M059J (cell line): Measurements from ENCODE around the gene AQP3. TPM values are rescaled to one million over a fixed set of nuclear protein-coding genes. Genes with fewer than 3 reads are reported as not detected.
A peak's percentile ranks its signal among the peaks of the same experiment; 100 is the strongest.
"Not testable (repeated sequence)": the region's sequence is repeated elsewhere in the genome, so short reads cannot be mapped to it uniquely, and the experiment has no call there.

Experiments used
- DNase-seq: peaks from one replicate; pipeline ENCODE4 v3.0.0-alpha.2; 2012; ENCODE audit warnings: low read depth
- total RNA-seq: library from RNA; depleted of rRNA; stranded (reverse); fragments of >200 nt; shearing (Covaris generic); gene quantifications from 2 replicates; pipeline ENCODE4 v1.2.3, GENCODE V29; 2014

AQP3 gene
- total RNA-seq, 1 experiment from 2014 or later, result 1.1 TPM

- no peak for DNase-seq
Measured at GRCh38 chr9:33465096-33465495, 17.7 kb upstream of the AQP3 start.

DNA sequence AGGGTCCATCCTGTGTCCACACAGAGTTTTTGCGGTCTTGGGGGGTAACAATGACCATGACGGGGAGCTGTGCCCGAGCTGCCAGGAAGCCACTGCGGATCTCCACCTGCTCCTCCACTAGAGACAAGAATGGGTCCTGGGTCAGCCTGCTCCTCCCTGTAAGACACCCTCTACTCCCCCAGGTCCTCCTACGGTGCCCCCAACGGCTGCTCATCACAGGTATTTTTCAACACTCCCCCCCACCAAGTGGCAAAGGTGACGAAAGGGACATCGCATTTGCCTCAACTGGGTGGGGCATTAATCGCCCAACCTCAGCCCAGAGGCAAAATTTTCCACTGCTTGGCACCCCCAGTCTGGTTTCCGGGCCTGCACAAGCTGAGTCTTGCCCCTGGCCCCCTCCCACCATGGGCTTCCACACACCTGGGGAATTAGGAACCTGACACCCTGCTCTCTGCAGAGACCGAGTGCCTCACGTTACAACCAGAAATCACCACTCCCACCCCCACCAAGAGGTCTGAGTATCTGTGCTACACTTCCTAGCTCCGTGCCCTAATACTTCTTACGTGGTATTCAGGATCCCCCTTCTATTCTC lies 16.7 kb upstream of the AQP3 start:
- no peak for DNase-seq

DNA sequence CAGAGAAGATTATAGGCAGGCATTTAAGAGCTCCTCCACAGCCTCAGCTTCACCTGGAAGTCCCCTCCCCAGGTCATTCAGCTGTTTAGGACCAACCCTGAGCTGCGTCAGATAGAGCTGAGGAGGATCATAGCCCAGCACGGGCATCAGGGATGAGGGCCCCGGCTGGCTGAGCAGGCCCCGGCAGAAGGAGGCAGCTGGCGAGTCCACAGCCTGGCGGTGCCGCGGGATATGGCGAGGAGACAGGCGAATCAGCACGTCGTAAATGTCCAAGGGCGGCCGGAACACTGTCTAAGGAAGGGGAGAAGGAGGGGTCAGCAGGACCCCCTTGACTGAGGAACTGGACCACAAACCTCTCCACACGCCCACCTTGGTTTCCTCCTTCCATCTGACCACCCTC lies 15.8 kb upstream of the AQP3 start:
- no peak for DNase-seq

GRCh38 chr9:33461492-33461891 lies 14.1 kb upstream of the AQP3 start:
- DNase-seq, result no peak

DNA sequence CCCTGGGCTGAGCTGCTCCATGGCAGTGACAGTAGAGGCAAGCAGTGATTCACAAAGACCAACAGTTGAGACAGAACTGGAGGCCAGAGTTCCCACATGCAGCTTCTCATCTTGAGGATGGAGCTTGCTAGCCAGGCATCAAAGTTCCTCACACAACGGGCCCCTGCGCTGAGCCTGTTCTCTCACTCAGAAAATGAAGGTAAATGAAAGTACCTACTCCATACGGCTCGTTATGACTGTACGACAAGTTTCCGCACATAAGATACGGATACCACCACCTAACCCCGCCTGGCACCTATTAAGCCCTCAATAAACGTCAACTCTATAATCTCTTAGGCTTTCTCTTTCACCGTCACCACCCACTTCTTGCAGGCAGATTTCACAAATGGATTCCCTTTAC lies 13.5 kb upstream of the AQP3 start:
- no peak for DNase-seq

GRCh38 chr9:33459115-33459514 lies 11.7 kb upstream of the AQP3 start:
- DNase-seq, result no peak

DNA sequence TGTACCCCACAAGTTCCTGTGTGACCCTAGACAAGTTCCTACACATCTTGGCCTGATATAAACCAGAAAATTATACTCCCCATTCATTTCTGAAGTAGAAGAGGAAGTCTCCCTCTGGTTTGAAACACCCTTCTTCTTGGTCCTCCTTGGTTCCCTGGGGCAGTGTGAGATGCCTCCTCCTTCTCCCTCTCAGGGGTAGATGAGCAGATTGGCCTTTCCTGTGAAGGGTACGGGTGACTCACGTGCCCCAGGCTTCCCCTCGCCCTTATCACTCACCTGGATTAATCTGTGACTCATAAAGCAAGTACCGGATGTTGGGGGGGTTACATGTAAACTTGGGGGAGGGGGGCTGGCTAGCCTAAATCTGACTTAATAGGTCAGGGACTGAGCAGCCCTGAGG lies 11.1 kb upstream of the AQP3 start:
- peak; percentile 91 for DNase-seq

DNA sequence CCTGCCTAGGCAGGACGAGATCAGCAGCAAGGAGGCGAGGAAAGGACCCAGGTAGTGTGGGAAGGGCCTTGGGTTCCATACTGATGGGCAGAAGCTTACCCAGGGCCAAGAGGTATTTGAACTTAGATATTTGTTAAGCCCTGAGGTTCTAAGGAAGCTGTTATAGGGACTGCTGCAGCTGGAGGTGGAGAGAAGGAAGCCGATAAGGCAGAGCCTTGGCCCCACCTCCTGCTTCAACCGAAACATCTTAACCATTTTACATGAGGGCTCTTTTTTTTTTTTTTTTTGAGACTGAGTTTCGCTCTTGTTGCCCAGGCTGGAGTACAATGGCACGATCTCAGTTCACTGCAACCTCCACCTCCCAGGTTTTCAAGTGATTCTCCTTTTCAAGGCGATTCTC lies 8.6 kb upstream of the AQP3 start:
- no peak for DNase-seq

DNA sequence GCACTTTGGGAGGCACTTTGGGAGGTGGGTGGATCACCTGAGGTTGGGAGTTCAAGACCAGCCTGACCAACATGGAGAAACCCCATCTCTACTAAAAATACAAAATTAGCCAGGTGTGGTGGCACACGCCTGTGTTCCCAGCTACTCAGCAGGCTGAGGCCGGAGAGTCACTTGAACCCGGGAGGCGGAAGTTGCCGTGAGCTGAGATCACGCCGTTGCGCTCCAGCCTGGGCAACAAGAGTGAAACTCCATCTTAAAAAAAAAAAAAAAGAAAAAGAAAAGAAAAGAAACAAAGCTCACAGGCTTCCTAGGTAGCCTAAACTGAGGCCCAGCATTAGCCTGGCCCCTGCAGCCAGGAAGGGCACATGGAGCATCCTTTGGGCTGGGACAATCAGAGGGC lies 8.1 kb upstream of the AQP3 start:
- not testable (repeated sequence) for DNase-seq

- DNase-seq, result not testable (repeated sequence)
Measured at GRCh38 chr9:33454661-33455026, 7.3 kb upstream of the AQP3 start.

- no peak for DNase-seq
Measured at GRCh38 chr9:33453999-33454660, 6.7 kb upstream of the AQP3 start.

DNA sequence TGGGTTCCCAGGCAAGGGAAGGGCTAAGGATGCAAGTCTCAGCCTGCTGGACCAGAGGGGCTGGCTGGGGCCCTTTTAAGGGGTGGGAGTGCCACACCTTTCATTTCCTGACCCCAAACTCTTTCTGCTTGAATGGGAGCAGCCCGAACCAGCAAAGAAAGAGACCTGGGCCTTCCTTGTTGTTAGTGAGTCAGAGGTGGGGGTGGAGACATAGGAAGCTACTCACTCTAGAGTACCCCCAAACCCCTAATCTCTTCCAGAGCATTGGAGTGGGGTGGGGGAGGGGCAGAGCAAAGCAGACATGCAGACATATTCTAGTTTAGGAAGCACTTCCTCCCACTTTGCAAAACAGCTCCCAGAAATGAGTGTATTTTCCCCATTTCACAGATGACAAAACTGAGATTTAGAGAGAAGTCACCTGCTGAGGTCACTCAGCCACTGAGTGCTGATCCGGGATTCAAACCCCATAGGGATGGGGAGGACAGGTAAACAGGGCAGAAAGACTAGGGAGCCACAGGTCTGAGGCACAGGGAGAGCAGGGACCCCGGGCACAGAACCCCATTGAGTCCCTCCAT lies 6.0 kb upstream of the AQP3 start:
- DNase-seq, result peak; percentile 49

- DNase-seq, result peak; percentile 92
Measured at GRCh38 chr9:33452828-33453271, 5.5 kb upstream of the AQP3 start.

DNA sequence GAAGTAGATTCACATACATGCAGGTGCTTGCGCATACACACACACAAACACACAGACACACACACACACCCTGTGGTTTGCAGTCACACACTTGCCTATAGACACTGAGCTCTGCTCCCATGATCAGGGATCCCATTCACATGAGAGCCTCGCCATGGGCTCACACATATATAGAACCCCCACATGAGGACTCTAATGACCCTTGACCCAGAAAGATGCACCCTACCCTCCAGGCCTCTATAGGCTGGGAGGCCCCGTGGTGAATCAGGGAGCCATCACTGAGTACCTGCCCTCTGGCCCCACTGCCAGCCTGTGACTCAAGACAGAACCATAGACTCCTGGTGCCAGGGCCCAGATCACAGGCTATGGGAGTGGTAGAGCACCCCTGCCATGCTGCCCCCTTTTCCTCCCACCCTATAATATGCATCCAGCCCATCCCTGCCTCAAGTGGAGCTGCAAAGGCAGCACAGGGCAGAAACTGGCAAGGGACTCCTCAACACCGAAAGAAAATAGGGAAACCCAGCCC lies 3.3 kb upstream of the AQP3 start:
- DNase-seq, result no peak

- no peak for DNase-seq
Measured at GRCh38 chr9:33449715-33450114, 2.3 kb upstream of the AQP3 start.

GRCh38 chr9:33447799-33448553 lies 583 bp upstream of the AQP3 start:
- DNase-seq, result no peak

DNA sequence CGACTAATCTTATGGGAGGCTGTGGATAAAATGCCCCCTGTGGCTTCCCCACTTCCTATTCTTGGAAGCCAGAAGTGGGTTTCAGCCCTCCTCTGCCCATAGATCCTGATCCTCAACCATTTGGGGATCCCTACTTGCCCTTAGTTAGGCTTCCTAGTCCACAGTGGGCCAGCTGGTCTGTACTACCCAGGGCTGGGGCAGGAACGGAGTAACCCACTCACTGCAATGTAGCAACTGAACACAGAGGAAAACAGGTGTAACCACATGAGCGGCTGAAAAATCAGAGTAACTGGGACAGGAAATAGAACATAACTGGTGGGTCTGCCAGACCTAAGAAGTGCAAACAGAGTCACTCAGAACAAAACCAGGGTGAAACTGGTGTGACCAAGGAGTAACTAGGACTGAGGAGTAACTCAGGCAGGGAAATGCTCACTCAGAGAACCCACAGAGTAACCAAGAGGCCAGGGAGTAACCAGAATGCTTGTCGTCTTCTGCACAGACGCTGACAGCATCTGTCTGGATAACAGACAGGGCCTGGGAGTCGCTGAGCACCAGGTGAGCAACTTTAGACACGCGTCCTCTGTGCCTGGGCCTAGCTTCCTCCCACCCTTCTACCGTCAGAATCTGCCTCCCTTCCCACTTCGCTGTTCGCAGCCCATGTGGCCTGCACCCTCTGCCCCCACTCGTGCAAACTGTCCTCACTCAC lies 1.0 kb downstream of the AQP3 start:
- DNase-seq, result no peak

DNA sequence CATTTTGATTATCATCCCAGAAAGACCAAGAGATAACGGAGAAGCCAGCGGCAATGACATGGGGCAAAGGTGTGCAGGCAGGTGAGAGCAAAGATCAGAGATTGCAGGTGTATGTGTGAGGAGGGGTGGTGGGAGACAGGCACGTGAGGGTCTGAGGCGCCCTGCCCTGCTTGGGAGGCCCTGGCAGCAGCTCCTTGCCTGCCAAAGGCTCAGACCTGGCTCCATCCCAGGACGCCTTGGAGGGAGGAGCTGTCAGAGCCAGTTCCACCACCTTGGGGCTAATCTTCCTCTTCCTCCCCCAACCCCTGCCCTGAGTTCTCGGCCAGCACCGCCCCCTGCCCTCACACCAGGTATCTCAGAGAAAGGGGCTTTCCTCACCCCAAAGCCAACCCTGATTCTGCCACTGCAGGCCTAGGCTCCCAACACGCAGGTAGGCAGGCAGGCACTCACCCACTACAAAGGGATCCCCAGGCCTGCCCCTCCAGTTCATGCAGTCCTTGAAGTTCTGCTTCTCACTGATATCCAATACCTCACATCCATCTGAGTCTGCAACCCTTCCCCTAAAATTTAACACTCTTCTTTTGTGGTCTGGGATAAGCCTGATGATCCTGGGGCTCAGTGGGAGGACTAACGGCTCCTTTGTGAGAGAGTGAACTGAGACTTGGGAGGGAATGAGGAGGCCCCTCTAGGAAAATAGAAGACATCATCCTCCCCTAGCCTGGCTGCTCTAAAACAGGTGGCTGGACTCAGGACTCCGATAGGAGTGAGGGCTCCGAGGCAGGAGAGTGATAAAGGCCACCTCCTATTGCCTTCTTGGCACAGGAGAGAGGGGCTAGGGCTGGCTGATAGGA lies 1.8 kb downstream of the AQP3 start:
- no peak for DNase-seq

DNA sequence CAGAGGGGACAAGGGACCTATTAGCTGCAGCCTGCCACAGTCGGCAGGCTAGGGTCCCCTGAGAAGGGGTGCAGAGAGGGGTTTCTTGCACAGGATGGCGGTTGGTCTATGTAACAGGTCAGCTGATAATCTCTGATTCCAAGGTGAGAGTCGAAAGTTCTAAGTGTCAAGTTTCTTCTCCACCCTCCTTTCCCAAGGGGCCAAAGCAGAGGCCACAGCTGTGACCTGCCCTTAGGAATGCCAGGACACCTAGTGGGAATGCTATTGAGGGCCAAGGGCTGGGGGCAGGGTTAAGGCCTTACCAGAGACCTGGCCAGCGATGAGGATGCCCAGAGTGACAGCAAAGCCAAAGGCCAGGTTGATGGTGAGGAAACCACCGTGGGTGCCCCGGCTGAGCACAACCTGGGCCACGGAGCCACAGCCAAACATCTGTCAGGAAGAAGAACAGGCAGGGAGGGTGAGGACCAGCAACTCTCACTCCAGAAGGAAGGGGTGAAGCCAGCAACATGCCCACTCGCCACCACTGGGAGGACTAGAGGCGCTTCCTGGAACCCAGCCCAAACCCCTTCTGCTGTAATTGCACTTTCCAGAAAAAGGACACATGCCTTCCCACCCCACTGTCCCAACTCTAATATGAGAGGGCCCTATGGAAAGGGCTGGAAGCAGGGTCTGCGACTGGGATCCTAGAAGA lies 3.8 kb downstream of the AQP3 start:
- DNase-seq, result no peak

- peak; percentile 61 for DNase-seq
Measured at GRCh38 chr9:33443047-33443446, 4.3 kb downstream of the AQP3 start.
